Measurements from ENCODE around the gene NTRK3. TPM values are rescaled to one million over a fixed set of nuclear protein-coding genes. Genes with fewer than 3 reads are reported as not detected.

Gene NTRK3
- total and polyA plus RNA-seq, 2 experiments from 2014 or later, result not detected

- no peak overlapping the region for H3K4me2 ChIP-seq (ENCODE audit: unreplicated experiment)
- H3K9ac ChIP-seq, result no peak overlapping the region
- in situ Hi-C loops (cut with MboI), result no loop called here
- no peak overlapping the region for H2AFZ ChIP-seq
- TF ChIP-seq EZH2 (IDR thresholded peaks at IDR 0.05; ENCODE audit: insufficient read depth, poor library complexity, severe bottlenecking) (no peak), EZH2phosphoT487 (IDR thresholded peaks at IDR 0.05; ENCODE audit: insufficient read depth, low read depth) (no peak)
- no peaks in the 10 kb centered on the region for H3F3A ChIP-seq (ENCODE audit: insufficient read depth)
- H3K4me1 ChIP-seq (ENCODE audit: insufficient read depth), result no peaks in the 10 kb centered on the region
- no peak overlapping the region for H3K4me3 ChIP-seq
- no peaks in the 10 kb centered on the region for H4K20me1 ChIP-seq (ENCODE audit: insufficient read depth)
- H3K9me2 ChIP-seq (ENCODE audit: insufficient read depth), result no peaks in the 10 kb centered on the region
- H3K79me2 ChIP-seq (ENCODE audit: insufficient read depth), result no peaks in the 10 kb centered on the region
- no peaks in the 10 kb centered on the region for H3K36me3 ChIP-seq (ENCODE audit: low read depth)
- no peak overlapping the region for H3K27ac ChIP-seq
- 72 to 75% methylated on average over 7 of the region's 7 CpGs for WGBS, 2 experiments (ENCODE audit: low coverage in 1 of 2, low lambda C conversion rate in 2 of 2, missing lambda C conversion rate in 2 of 2)
- no peak for DNase-seq
- H3K9me3 ChIP-seq (ENCODE audit: low read depth), result no peaks in the 10 kb centered on the region
- H3K27me3 ChIP-seq (replicated peaks; ENCODE audit: insufficient read depth), result peaks cover 6% of the 10 kb centered on the region
Measured at GRCh38 chr15:88246081-88246480, 10.5 kb downstream of the NTRK3 start.

- in situ Hi-C loops (cut with MboI), result no loop called here
- no peak for TF ChIP-seq EZH2 (IDR thresholded peaks at IDR 0.05; ENCODE audit: insufficient read depth, poor library complexity, severe bottlenecking)
- TF ChIP-seq EZH2phosphoT487 (IDR thresholded peaks at IDR 0.05; ENCODE audit: insufficient read depth, low read depth), result no peak
- Histone ChIP-seq H3K9me3 (ENCODE audit: low read depth) (no peaks in the 10 kb centered on the region), H3K4me1 (ENCODE audit: insufficient read depth) (0 out of 2 replicates have a peak, but pooled peaks cover 3% of the 10 kb centered on the region), H3K9me2 (ENCODE audit: insufficient read depth) (no peaks in the 10 kb centered on the region), H3K36me3 (ENCODE audit: low read depth) (no peaks in the 10 kb centered on the region), H3K9ac (no peak overlapping the region), H3K27me3 (replicated peaks; ENCODE audit: insufficient read depth) (peaks cover 6% of the 10 kb centered on the region), H3K4me2 (ENCODE audit: unreplicated experiment) (no peak overlapping the region), H3K4me3 (no peak overlapping the region), H3K27ac (no peak overlapping the region), H3F3A (ENCODE audit: insufficient read depth) (no peaks in the 10 kb centered on the region), H3K79me2 (ENCODE audit: insufficient read depth) (no peaks in the 10 kb centered on the region), H4K20me1 (ENCODE audit: insufficient read depth) (no peaks in the 10 kb centered on the region), H2AFZ (no peak overlapping the region)
- 3 to 13% methylated on average over 2 of the region's 2 CpGs for whole genome bisulfite sequencing, 2 experiments (ENCODE audit: low coverage in 1 of 2, low lambda C conversion rate in 2 of 2, missing lambda C conversion rate in 2 of 2)
- DNase-seq, result peak; percentile 48
Measured at GRCh38 chr15:88243895-88244787, 12.4 kb downstream of the NTRK3 start.

- H3K27me3 ChIP-seq (replicated peaks; ENCODE audit: insufficient read depth), result no peaks in the 10 kb centered on the region; the same call in 1 of the 2 replicates
- H3K27ac ChIP-seq, result no peak overlapping the region
- no peaks in the 10 kb centered on the region for H3K79me2 ChIP-seq (ENCODE audit: insufficient read depth)
- no peak for TF ChIP-seq EZH2phosphoT487 (IDR thresholded peaks at IDR 0.05; ENCODE audit: insufficient read depth, low read depth)
- no peak for TF ChIP-seq EZH2 (IDR thresholded peaks at IDR 0.05; ENCODE audit: insufficient read depth, poor library complexity, severe bottlenecking)
- no peaks in the 10 kb centered on the region for H3K36me3 ChIP-seq (ENCODE audit: low read depth)
- no peak overlapping the region for H3K4me2 ChIP-seq (ENCODE audit: unreplicated experiment)
- H3K4me1 ChIP-seq (ENCODE audit: insufficient read depth), result peaks cover 14% of the 10 kb centered on the region; the same call in 1 of the 2 replicates
- DNase-seq, result no peak
- H3K9ac ChIP-seq, result no peak overlapping the region
- H3K9me3 ChIP-seq (ENCODE audit: low read depth), result no peaks in the 10 kb centered on the region
- H4K20me1 ChIP-seq (ENCODE audit: insufficient read depth), result no peaks in the 10 kb centered on the region
- WGBS, 2 experiments (ENCODE audit: low coverage in 1 of 2, low lambda C conversion rate in 2 of 2, missing lambda C conversion rate in 2 of 2), result 34 to 43% methylated on average over 11 of the region's 11 CpGs
- no peak overlapping the region for H3K4me3 ChIP-seq
- no peaks in the 10 kb centered on the region for H3F3A ChIP-seq (ENCODE audit: insufficient read depth)
- H3K9me2 ChIP-seq (ENCODE audit: insufficient read depth), result no peaks in the 10 kb centered on the region
- H2AFZ ChIP-seq, result no peak overlapping the region
- in situ Hi-C loops (cut with MboI), result no loop called here
Measured at GRCh38 chr15:88242586-88243555, 13.7 kb downstream of the NTRK3 start.

GRCh38 chr15:88241461-88241860 is 15.1 kb downstream of the NTRK3 start:
- no peaks in the 10 kb centered on the region for H3K9me3 ChIP-seq (ENCODE audit: low read depth)
- in situ Hi-C loops (cut with MboI), result no loop called here
- no peaks in the 10 kb centered on the region for H3F3A ChIP-seq (ENCODE audit: insufficient read depth)
- H2AFZ ChIP-seq, result no peak overlapping the region
- WGBS, 2 experiments (ENCODE audit: low coverage in 1 of 2, low lambda C conversion rate in 2 of 2, missing lambda C conversion rate in 2 of 2), result 51 to 57% methylated on average over 9 of the region's 9 CpGs
- no peak overlapping the region for H3K4me2 ChIP-seq (ENCODE audit: unreplicated experiment)
- H3K4me3 ChIP-seq, result no peak overlapping the region
- TF ChIP-seq EZH2 (IDR thresholded peaks at IDR 0.05; ENCODE audit: insufficient read depth, poor library complexity, severe bottlenecking) (no peak), EZH2phosphoT487 (IDR thresholded peaks at IDR 0.05; ENCODE audit: insufficient read depth, low read depth) (no peak)
- no peaks in the 10 kb centered on the region for H3K79me2 ChIP-seq (ENCODE audit: insufficient read depth)
- peaks cover 14% of the 10 kb centered on the region; the same call in 1 of the 2 replicates for H3K4me1 ChIP-seq (ENCODE audit: insufficient read depth)
- no peak overlapping the region for H3K9ac ChIP-seq
- no peaks in the 10 kb centered on the region for H3K36me3 ChIP-seq (ENCODE audit: low read depth)
- H3K9me2 ChIP-seq (ENCODE audit: insufficient read depth), result no peaks in the 10 kb centered on the region
- no peak for DNase-seq
- no peaks in the 10 kb centered on the region for H4K20me1 ChIP-seq (ENCODE audit: insufficient read depth)
- H3K27me3 ChIP-seq (replicated peaks; ENCODE audit: insufficient read depth), result no peaks in the 10 kb centered on the region; the same call in 1 of the 2 replicates
- H3K27ac ChIP-seq, result no peak overlapping the region
